Measurements from ENCODE around the gene HMCN2. TPM values are rescaled to one million over a fixed set of nuclear protein-coding genes. Genes with fewer than 3 reads are reported as not detected.

HMCN2 gene
- total and polyA plus RNA-seq, 2 of the 4 experiments (the other 2 are of a cell fraction), result 0.02 TPM; not detected in 1

- ChIA-PET POLR2A (ENCODE audit: unreplicated experiment) (interaction anchor here (0.5 kb wide), 1 partner anchor 25 kb away, joined by 4 read pairs; no protein-coding TSS in a partner anchor), CTCF (interaction anchor here (0.8 to 2.2 kb wide), 2 partner anchors 9 to 123 kb away, joined by 3 to 4 read pairs; no protein-coding TSS in a partner anchor)
- Histone ChIP-seq H3K4me3 (ENCODE audit: insufficient read depth, low read depth, low read length) (no peak overlapping the region), H2BK15ac (ENCODE audit: low read depth, low read length) (no peak overlapping the region), H3K4me2 (ENCODE audit: low read depth, low read length) (no peak overlapping the region), H3K27me3 (ENCODE audit: control insufficient read depth, insufficient read depth, low read length) (no peaks in the 10 kb centered on the region), H3K18ac (ENCODE audit: low read depth, low read length) (no peak overlapping the region), H4K91ac (ENCODE audit: insufficient read depth, low read depth, low read length) (no peak overlapping the region), H3K4ac (ENCODE audit: low read depth, low read length) (no peak overlapping the region), H3K79me1 (ENCODE audit: low read depth in 1 of 2, low read length in 2 of 2) (peaks cover 11 to 15% of the 10 kb centered on the region in 2 experiments; a peak in 2 of 4 replicates), H2AK9ac (replicated peaks; ENCODE audit: low read depth, low read length, poor library complexity) (no peak overlapping the region), H2BK120ac (ENCODE audit: low read depth, low read length) (no peak overlapping the region), H2BK5ac (ENCODE audit: low read depth, low read length, poor library complexity, severe bottlenecking) (no peak overlapping the region), H3K14ac (replicated peaks; ENCODE audit: low read depth, low read length) (no peak overlapping the region), H2AK5ac (ENCODE audit: low read depth, low read length) (no peak overlapping the region), H3K23ac (ENCODE audit: low read depth, low read length) (no peak overlapping the region), H3K56ac (ENCODE audit: extremely low read depth, insufficient read depth, low read length) (no peak overlapping the region), H4K8ac (ENCODE audit: low read depth in 2 of 2, low read length in 2 of 2) (no peak overlapping the region), H3K9ac (ENCODE audit: low read depth, low read length) (no peak overlapping the region), H2BK20ac (ENCODE audit: low read depth, low read length) (no peak overlapping the region), H3K36me3 (ENCODE audit: control insufficient read depth, insufficient read depth, low read length) (peaks cover 52% of the 10 kb centered on the region), H3K27ac (ENCODE audit: insufficient read depth, low read length) (no peak overlapping the region), H3K9me3 (ENCODE audit: control insufficient read depth, insufficient read depth, low read length) (peaks cover 10% of the 10 kb centered on the region), H3K4me1 (ENCODE audit: control insufficient read depth, insufficient read depth, low read length) (peaks cover 2% of the 10 kb centered on the region), H3K9me1 (ENCODE audit: insufficient read depth, low read length) (peaks cover 9% of the 10 kb centered on the region; the same call in 1 of the 2 replicates), H2AFZ (replicated peaks; ENCODE audit: low read length, poor library complexity) (no peak overlapping the region), H4K20me1 (ENCODE audit: insufficient read depth, low read length) (peaks cover 13% of the 10 kb centered on the region; the same call in 1 of the 2 replicates), H4K5ac (ENCODE audit: low read depth, low read length) (no peak overlapping the region)
- dilution Hi-C loops (cut with HindIII; ENCODE audit: low sequenced_read_pairs, unreplicated experiment) (loop anchor here (25.0 kb wide), 1 partner anchor 117 kb away; no protein-coding TSS in a partner anchor), in situ Hi-C loops (cut with MboI; ENCODE audit: low sequenced_read_pairs) (loop anchor here (25.0 kb wide), 1 partner anchor 117 kb away; no protein-coding TSS in a partner anchor), intact Hi-C loops (cut with micrococcal nuclease) (loop anchor here (10.0 kb wide), 1 partner anchor 345 kb away; no protein-coding TSS in a partner anchor)
- BruUV-seq (replicated peaks), result no TSS peak
- TF ChIP-seq RCOR1 (IDR thresholded peaks at IDR 0.05; ENCODE audit: insufficient replicate concordance, low read length) (no peak), MXI1 (IDR thresholded peaks at IDR 0.05; ENCODE audit: borderline replicate concordance, low read depth, low read length) (no peak), CTCF (conservative IDR thresholded peaks at IDR 0.05; ENCODE audit: low read depth, low read length) (no peak), RAD21 (IDR thresholded peaks at IDR 0.05; ENCODE audit: low read length) (no peak), RFX5 (IDR thresholded peaks at IDR 0.05; ENCODE audit: low read depth, low read length) (no peak), CEBPB (IDR thresholded peaks at IDR 0.05; ENCODE audit: low read depth, low read length) (no peak)
- DNase-seq, result no peak
- no CpG with 5 or more reads among the region's 3 CpGs for WGBS, 2 experiments (ENCODE audit: extremely low coverage in 2 of 2, insufficient read length in 1 of 2)
- no peak for ATAC-seq (ENCODE audit: low read depth)
Measured at GRCh38 chr9:130229759-130230158, 35.8 kb upstream of the HMCN2 start.
